Measurements from ENCODE around the gene IFIT5.
"Not testable (repeated sequence)": the region's sequence is repeated elsewhere in the genome, so short reads cannot be mapped to it uniquely, and the experiment has no call there.

Gene IFIT5

DNA sequence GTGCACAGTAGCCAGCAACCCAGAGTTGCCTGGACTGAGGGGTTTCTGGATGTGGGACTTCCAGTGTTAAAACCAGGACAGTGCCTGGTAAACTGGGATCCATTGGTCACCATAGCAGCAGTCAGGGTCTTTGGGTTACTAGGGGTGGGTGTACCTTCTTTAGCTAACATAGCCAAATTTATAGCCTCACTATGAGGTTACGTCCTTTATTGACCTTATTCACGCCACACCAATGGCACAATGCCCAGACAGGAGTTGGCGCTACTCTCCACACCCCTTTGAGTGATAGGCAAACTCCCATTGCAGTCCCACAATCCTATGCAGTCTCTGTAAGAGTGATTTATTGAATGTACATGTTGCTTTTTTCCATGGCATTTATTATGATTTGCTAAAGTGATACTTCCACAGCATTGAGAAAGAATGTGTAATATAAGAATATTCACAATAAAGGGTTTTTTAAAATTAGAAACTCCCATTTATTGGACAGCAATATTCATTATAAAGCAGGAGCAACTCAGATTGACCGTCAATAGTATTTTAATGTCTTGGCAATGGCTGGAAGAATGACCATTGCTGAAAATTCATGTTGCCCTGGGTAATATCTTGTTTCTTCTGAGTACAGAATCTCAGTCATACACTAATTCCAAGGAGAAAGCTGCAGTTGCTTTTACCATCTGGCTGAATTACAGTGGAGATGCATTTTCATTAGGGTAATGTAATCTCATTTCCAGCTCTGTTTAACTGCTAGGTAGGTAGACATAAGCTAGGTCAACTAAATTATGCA, 26.1 kb downstream of the IFIT5 start:
- Histone ChIP-seq H3K27ac (ENCODE audit: low read depth, low read length) (no peak overlapping the region), H3K4me2 (ENCODE audit: low read length) (no peak overlapping the region), H3K9me3 (ENCODE audit: control insufficient read depth, insufficient read depth, low read length) (no peaks in the 10 kb centered on the region), H3K4me3 (ENCODE audit: low read length) (no peak overlapping the region), H3K4me1 (ENCODE audit: control insufficient read depth, low read length) (no peaks in the 10 kb centered on the region), H4K20me1 (ENCODE audit: control insufficient read depth, insufficient read depth, low read depth, low read length) (no peaks in the 10 kb centered on the region), H3K36me3 (ENCODE audit: control insufficient read depth, low read length) (no peaks in the 10 kb centered on the region), H3K27me3 (ENCODE audit: control insufficient read depth, low read length) (no peaks in the 10 kb centered on the region), H3K79me2 (ENCODE audit: control insufficient read depth, low read length) (no peaks in the 10 kb centered on the region), H3F3A (ENCODE audit: control insufficient read depth, insufficient read depth) (no peaks in the 10 kb centered on the region), H3K9me2 (replicated peaks; ENCODE audit: control insufficient read depth, low read length) (no peaks in the 10 kb centered on the region)
- TF ChIP-seq, protein P1, sequence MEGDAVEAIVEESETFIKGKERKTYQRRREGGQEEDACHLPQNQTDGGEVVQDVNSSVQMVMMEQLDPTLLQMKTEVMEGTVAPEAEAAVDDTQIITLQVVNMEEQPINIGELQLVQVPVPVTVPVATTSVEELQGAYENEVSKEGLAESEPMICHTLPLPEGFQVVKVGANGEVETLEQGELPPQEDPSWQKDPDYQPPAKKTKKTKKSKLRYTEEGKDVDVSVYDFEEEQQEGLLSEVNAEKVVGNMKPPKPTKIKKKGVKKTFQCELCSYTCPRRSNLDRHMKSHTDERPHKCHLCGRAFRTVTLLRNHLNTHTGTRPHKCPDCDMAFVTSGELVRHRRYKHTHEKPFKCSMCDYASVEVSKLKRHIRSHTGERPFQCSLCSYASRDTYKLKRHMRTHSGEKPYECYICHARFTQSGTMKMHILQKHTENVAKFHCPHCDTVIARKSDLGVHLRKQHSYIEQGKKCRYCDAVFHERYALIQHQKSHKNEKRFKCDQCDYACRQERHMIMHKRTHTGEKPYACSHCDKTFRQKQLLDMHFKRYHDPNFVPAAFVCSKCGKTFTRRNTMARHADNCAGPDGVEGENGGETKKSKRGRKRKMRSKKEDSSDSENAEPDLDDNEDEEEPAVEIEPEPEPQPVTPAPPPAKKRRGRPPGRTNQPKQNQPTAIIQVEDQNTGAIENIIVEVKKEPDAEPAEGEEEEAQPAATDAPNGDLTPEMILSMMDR (IDR thresholded peaks at IDR 0.05; ENCODE audit: low read depth, low read length, poor library complexity, severe bottlenecking), result no peak
- no peak for TF ChIP-seq EZH2phosphoT487 (IDR thresholded peaks at IDR 0.05; ENCODE audit: borderline replicate concordance, low read length)

DNA sequence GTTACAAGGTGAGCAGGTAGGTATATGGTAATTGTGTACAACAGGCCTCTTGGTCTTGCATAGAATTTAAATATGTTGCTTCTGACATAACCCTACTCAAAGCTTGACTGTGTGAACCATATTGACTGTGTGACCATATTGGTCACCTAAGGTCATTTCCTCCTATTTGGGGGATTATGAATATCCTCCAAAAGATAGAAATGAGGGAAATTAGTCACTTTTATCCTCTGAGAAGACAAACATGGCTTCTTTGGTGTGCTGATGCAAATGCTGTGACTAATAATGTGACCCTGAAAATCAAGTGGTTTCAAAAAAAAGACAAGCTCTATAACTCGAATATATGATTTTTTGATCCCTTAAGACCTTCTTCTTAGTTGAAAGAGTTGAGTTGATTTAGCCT, 27.9 kb downstream of the IFIT5 start:
- H3K4me2 ChIP-seq (ENCODE audit: low read length), result no peak overlapping the region
- no peaks in the 10 kb centered on the region for H3K27me3 ChIP-seq (ENCODE audit: control insufficient read depth, low read length)
- H3F3A ChIP-seq (ENCODE audit: control insufficient read depth, insufficient read depth), result no peaks in the 10 kb centered on the region
- no peaks in the 10 kb centered on the region for H4K20me1 ChIP-seq (ENCODE audit: control insufficient read depth, insufficient read depth, low read depth, low read length)
- H3K36me3 ChIP-seq (ENCODE audit: control insufficient read depth, low read length), result no peaks in the 10 kb centered on the region
- no peak overlapping the region for H3K27ac ChIP-seq (ENCODE audit: low read depth, low read length)
- no peaks in the 10 kb centered on the region for H3K9me2 ChIP-seq (replicated peaks; ENCODE audit: control insufficient read depth, low read length)
- TF ChIP-seq EZH2phosphoT487 (IDR thresholded peaks at IDR 0.05; ENCODE audit: borderline replicate concordance, low read length), result no peak
- H3K4me3 ChIP-seq (ENCODE audit: low read length), result no peak overlapping the region
- H3K79me2 ChIP-seq (ENCODE audit: control insufficient read depth, low read length), result no peaks in the 10 kb centered on the region
- no peaks in the 10 kb centered on the region for H3K4me1 ChIP-seq (ENCODE audit: control insufficient read depth, low read length)
- H3K9me3 ChIP-seq (ENCODE audit: control insufficient read depth, insufficient read depth, low read length), result no peaks in the 10 kb centered on the region

DNA sequence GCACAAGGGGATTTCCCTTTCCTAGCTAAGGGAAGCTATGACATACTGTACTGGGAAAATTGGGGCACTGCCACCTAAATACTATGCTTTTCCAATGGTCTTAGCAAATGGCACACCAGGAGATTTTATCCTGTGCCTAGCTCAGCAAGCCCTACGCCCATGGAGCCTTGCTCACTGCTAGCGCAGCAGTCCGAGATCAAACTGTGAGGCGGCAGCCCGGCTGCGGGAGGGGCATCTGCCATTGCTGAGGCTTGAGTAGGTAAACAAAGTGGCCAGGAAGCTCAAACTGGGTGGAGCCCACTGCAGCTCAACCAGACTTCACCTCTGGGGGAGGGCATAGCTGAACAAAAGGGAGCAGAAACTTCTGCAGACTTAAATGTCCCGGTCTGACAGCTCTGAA, 30.5 kb downstream of the IFIT5 start:
- not testable (repeated sequence) for H3K27ac ChIP-seq (ENCODE audit: low read depth, low read length); H3F3A ChIP-seq (ENCODE audit: control insufficient read depth, insufficient read depth); H3K4me2 ChIP-seq (ENCODE audit: low read length); H3K79me2 ChIP-seq (ENCODE audit: control insufficient read depth, low read length); H3K27me3 ChIP-seq (ENCODE audit: control insufficient read depth, low read length); H4K20me1 ChIP-seq (ENCODE audit: control insufficient read depth, insufficient read depth, low read depth, low read length); H3K4me1 ChIP-seq (ENCODE audit: control insufficient read depth, low read length); H3K4me3 ChIP-seq (ENCODE audit: low read length); H3K9me3 ChIP-seq (ENCODE audit: control insufficient read depth, insufficient read depth, low read length); H3K9me2 ChIP-seq (replicated peaks; ENCODE audit: control insufficient read depth, low read length); H3K36me3 ChIP-seq (ENCODE audit: control insufficient read depth, low read length)

DNA sequence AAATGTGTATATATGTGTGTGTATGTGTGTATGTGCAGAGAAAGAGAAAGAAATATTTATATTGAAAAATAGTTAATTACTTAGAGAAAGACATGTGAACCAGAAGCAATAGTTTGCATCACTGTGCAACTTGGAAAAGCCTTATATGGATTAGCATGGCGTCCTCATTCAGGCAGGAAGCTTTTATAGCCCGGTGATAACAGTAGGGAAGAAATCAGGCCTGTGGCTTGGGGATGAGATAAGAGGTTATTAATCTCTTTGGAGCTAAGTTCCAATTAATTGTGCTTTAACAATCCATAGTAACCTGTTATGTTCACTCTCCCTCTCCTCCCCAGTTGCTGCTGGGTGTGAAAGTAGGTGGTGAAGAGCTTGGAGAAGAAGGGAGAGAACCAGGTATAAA, 36.5 kb downstream of the IFIT5 start:
- Histone ChIP-seq H3K79me2 (ENCODE audit: control insufficient read depth, low read length) (no peaks in the 10 kb centered on the region), H3K9me2 (replicated peaks; ENCODE audit: control insufficient read depth, low read length) (no peaks in the 10 kb centered on the region), H4K20me1 (ENCODE audit: control insufficient read depth, insufficient read depth, low read depth, low read length) (no peaks in the 10 kb centered on the region), H3K4me3 (ENCODE audit: low read length) (no peak overlapping the region), H3K27me3 (ENCODE audit: control insufficient read depth, low read length) (no peaks in the 10 kb centered on the region), H3K4me2 (ENCODE audit: low read length) (no peak overlapping the region), H3F3A (ENCODE audit: control insufficient read depth, insufficient read depth) (no peaks in the 10 kb centered on the region), H3K36me3 (ENCODE audit: control insufficient read depth, low read length) (no peaks in the 10 kb centered on the region), H3K4me1 (ENCODE audit: control insufficient read depth, low read length) (no peaks in the 10 kb centered on the region), H3K9me3 (ENCODE audit: control insufficient read depth, insufficient read depth, low read length) (no peaks in the 10 kb centered on the region), H3K27ac (ENCODE audit: low read depth, low read length) (no peak overlapping the region)
- no peak for TF ChIP-seq EZH2phosphoT487 (IDR thresholded peaks at IDR 0.05; ENCODE audit: borderline replicate concordance, low read length)
- TF ChIP-seq, protein P1 (IDR thresholded peaks at IDR 0.05; ENCODE audit: low read depth, low read length, poor library complexity, severe bottlenecking), result no peak

Data from DOHH2 (cell line).